Suppressor macrophage treated with lipopolysaccharide for 1 hour (primary cell): ENCODE data around the gene PLAC1.

Experiments
- DNase-seq, 3 donors: peaks; one replicate each; pipeline ENCODE4 v3.0.0-alpha.2; 2020 to 2022

The PLAC1 gene

DNA sequence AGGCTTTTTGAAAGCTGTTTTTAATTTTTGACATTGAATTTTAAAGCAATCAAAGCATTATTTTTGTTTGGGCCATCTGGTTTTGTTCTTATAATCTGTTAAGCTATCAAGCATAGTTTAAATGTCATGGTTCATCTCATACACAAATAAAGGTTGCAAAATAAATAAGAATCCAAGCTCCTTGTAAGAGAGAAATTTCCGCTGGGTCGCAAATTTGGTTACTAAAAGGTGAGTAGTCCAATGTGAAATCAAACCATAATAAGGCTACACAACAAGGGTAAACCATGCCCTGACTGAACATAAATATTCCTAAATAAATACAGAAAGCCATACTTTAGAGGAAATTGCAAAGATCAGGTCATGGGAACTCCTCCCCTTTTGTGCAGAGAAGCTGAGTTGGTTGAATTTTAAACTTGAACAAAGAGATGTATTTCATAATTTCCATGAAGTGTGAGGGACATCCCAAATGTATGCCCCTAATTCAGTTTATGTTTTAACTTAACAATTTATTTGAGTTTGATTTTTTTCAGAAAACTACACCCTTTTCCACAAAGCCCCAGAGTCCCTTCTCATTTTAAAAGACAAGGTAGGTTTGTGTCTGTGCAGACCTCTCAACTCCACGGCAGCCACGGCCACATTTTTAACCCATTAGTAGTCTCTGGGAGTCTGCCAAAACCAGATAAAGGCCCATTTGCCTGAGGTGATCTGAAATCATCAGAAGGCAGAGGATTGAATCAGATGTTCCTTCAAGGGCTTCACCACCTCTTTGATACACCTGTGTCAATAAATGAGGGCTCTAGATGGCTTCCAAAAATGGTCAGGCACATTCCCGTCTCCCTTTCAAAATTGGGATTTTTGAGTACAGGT, 85.2 kb downstream of the PLAC1 start:
- DNase-seq = no peak

DNA sequence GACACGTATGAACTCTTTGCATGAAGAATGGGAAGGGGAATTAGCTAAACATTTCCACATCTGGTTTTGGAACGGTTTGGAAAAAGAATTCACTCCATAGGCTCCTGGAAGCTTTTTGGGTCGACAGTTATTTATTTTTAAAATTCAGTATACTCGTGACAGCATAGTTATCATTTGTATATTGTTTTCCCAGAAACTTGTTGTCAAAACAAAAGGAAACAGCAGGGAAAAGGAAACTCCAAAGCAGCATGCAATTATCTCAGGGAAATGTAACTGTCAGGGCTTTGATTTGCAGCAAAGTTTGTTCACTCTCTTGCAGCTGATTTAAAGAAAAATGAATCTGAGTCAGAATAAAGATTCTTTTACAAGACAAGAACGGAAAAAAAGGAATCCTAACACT, 86.5 kb downstream of the PLAC1 start:
- no peak for DNase-seq

DNA sequence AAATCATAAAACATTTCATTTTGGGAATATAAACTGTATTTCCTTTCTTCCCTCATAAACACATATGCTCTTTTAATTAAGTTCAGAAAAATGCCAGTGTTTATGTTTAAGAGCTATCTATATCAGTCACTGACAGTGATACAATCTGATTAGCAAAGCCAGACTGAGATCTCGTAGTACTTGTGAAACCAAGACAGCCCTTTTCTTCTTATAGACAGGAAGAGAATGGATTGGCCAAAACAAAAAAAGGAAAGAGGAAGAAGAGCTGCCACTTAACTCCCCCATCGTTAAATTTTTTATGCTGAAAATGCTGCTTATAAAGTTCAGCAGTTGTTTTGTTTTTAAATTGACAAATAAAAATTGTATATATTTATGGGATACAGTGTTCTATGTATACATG, 87.4 kb downstream of the PLAC1 start:
- peak; percentile 7 to 50 (median 32) for DNase-seq

DNA sequence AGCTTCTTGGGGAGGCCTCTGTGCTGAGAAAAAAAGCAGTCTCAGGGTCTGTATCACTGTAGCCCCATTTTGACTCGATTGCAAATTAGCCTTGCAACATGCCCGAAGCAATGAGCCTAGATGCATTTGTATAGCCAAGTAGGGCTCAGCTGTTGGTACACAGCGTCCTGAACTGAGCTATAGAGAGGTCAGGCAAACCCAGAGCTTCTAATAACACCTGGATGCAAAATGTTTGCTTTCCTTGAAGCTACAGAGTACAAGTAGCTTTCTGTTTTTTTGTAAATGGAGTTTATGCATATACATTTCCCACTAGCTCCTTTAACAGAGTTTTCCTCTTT, 87.8 kb downstream of the PLAC1 start:
- no peak for DNase-seq

DNA sequence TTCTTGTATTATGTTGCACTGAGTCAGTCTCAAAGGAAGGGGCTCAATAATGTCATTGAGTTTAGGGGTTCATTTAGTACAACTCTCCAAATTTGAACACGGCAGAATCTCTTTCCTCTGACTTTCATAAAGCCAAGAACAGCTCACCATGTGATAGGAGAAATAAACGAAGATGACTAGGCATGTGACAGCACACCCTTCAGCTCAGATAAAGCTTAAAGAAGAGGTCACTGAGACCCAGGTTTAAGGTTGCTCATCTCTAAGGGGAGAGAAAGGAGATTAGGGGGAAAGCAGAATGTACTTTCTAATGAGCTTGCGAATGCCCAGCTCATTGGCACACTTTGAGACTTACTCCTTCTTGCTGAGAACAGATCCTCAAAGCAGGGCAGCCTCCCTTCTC, 89.0 kb downstream of the PLAC1 start:
- no peak for DNase-seq

DNA sequence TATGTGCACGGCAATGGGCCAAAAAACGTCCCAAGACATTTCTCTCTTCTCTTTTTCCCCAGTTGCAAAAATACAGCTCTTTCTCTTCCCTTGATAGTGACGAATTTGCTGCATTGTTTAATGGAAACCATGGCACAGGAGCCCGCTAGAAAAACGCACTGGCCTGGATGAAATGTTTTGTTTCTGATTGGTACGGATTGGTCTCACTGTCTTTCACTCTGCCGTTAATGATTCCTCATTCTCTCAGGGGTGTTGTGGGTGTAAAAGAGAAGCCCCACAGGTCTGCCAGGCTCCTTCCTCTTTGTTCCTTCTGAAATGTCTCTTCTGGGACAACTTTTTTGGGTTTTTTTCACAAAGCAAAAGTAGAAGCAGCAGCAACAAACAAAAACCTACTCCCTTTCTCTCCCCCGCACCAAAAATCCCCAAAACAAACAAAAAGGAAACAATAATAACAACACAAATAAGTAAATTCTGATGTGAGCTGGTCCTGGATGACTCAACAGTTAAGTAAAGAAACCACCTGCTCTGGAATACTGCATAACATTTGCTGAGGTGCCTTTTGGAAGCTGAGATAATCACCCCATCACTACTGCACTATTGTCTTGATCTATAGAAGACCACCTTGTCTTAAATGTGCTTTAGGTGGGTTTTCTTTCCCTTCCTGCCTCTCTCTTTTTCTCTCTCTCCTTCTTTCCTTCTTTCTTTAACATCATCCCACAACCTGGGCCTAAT, 89.8 kb downstream of the PLAC1 start:
- DNase-seq = peak; percentile 17 to 32 (median 20)

DNA sequence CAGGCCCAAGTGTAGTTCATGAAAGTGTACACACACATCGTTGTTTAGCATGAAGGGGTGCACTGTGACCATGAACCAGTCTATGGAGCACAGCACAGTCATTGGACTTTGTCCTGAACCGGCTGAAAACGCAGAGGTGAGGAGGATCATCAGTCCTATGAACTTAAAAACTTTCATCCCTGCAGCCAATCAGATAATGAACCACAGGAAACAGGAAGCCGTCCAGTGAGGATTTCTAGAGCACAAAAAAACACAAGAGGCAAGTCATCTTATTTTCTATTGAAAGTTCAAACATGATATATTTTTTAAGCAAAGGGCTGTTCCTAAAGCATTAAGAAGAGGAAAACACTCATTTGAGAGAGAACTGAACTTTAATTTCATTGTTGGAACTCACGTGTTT, 91.8 kb downstream of the PLAC1 start:
- no peak for DNase-seq

DNA sequence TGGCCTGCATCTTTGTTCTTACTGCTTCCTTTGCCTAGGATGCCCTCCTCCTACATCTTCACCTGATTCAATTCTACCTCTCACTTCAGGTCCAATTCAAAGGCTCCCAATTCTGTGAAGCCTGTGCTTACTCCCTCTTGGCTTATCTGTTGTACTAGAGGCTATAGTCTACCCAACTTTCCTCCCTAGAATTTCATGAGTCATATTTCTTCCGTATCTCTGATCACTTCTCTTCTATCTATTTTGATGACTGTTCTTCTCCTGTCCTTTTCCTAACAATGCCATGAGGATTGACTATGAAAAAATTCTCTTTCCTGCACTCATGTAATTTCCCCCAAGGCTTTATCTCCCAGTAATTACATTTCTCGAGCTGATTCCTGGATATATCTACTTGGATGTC, 96.3 kb downstream of the PLAC1 start:
- DNase-seq = no peak

DNA sequence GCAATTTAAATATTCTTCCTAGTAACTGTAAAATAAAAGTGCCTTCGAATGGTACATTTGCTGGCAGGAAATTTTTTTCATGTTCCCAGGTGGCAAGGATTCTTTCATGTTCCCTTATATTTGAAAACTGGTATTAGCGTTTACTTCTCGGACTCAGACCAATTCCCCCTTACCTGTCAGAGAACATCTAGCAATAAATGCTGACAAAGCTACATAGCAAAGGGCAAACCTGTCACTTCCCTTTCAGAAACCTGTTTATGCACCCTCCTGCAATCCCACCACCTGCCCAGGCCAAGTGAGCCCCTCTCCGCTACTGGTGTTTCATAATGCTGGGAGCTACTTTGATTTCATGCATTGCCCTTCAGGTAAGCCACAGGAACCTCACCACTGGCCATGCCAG, 100.1 kb downstream of the PLAC1 start:
- DNase-seq = no peak

DNA sequence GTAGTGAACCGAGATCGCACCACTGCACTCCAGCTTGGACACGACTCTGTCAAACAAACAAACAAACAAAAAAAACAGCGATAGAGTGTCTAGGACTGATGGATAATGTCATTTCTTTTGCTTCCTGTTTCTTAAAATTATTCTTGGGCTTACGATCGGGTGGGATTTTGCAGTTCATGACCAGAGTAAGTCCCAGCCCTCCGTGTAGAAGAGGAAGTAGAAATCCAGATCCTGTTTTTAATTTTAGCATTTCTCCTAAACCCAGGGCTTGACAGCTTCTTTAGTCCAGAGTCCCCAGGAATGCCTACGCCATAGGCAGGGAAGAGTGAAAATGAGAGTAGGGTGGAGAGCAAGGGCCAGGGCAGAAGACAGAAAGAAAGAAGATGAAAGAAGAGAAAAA, 104.0 kb downstream of the PLAC1 start:
- peak; percentile 19 to 61 (median 41) for DNase-seq

DNA sequence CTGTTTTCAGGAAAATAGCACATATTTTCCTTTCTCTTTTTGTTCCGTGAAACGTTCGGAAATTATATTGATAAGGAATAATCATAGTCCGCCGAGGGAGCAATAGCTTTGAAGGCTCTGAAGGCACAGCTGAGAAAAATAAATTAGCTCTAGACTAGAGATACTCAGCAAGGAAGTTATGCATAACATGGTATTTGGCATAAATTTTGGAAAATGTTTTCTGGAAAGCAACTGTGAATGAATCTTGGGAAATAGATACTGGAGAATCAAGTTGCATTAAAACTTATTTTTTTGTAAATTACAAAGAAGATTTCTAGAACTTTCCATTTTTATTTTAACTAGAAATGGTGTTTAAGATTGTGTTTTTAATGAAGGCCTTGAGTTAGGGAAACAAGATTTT, 105.9 kb downstream of the PLAC1 start:
- DNase-seq = no peak

DNA sequence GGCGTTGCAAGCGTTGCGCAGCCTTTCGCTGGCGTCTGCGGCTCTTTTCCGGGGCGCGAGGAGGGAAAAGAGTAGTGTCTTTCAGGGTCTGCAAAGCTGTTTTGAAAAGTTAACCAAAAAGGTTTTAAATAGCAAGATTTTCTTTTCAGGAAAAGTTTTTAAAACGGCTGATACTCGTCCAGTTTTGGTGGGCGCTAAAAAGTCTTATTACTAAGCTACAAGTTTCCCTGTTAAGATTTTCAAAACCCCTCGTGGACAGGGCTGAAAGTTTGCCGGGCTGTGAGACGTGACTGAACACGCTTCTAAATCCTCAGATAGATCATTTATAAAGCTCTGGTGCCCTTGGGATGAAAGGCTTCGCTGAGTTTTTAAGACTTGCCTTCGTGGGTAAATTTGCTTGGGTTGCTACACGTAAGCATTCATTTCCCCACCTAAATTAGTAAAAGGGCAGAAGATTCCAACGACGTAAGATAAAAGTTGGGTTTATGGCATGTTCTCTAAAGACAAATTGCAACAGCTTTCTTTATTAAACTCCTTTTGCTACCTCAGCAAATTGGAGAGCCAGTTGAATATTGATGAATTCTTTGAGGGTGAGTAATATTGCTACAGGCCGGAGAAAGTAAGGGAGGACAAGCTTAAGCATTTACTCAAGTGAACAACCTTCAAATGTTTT, 106.8 kb downstream of the PLAC1 start:
- no peak for DNase-seq

DNA sequence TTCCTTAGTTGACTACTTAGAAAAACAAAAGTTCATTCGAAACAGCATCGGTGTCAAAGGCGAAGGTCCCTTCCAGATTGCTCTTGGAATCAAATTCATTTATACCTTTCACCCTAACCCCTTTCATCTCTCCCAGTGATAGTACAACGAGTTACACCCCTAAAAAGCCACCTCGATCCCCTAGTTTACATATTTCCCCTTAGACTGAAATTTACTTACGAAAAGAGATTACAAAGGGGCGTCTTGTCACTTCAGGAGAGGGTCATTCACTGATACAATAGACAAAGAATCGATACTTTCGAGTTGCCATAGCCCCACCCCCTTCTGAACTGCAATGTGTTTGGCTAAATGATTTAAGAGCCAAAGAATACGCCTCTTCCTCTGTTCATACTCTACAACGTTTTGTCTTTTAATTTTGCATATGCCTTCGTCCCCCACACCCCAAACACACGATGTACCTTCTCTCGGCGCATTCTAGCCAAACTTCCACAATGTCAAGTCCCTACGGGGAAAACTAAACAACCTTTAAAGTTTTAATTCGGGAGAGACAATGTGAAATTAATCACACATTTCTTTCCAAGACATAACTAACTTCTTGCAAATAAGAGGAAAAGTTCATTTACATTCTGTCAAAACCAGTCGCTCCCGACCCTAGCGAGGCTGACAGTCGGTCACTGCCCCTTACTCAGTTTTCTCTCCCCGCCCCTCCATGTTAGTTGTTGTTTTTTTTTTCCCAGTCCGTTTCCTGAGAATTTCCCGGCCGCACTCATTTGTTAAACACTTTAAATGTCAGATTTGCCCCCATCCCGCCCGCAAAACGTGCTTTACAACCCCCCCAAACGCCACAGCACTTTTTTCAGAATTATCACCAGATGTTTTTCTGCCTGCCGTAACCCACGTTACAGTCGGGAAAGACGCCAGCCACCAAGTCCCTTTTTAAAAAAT, 109.7 kb downstream of the PLAC1 start:
- DNase-seq = peak in 1 of 3 donors; percentile 12

DNA sequence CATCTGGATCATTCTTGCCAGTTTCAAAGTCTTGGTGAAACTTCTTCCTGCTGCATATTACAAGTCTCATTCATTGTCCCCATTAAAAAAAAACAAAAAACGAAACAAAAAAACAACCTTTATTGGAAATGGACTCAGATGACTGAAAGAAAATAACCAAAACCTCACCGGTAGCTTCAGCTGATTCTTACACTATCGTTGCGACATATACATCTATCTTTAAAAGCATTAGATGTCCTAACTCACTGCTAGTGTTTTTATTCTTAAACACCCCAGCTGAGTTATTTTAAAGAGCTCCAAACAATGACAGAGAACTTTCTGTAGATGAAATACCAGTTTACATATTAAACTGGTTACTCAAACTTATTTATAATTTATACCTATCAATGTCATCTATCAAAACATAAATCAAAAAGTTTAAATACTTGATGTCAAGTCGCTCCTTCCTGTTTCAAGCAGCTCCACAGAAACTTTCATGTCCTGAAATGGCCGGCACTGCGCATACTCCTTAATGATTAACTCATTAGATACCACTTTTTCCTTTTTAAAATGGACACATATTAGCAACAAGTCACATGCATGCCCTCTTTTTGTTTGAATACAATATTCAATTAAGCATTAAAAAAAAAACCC, 111.1 kb downstream of the PLAC1 start:
- peak in 2 of 3 donors; percentile 20 to 32 for DNase-seq

DNA sequence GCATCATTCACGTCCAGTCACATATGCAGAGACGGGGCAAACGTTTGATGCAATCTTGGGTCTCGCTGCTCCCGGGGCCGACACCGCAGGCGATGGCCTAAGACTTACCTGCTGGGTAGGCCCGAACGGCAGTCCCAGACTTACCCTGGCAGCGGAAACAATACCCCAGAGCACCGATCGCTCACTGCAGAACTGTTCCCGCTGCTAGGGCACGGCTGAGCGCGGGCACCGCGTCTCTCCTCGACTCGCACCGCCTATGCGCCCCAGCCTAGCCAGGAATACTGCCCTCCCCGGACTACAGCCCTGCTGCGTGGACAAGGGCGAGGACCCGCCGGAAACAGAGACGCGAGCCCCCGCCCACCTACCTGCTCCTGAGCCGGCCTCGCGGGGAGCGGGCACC, 112.1 kb downstream of the PLAC1 start:
- DNase-seq = no peak

DNA sequence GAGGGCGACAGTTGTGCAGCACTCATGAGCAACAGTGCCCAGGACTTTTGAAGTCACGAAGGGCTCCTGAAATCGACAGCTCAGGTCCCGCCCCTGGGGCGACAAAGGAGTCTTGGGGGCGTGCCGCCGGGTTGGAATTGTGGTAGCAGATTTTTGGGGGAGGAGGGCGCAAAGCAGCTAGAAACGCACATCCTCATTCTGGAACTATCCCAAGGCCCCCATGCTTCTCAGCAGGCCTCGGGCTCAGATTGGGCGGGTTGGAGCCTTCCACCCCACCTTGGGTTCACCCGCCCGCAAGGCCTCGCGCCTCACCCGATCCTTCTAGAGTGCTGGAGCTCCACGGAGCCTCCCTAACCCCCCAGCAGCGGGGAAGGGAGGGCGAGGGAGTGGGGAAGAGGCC, 112.8 kb downstream of the PLAC1 start:
- no peak for DNase-seq

DNA sequence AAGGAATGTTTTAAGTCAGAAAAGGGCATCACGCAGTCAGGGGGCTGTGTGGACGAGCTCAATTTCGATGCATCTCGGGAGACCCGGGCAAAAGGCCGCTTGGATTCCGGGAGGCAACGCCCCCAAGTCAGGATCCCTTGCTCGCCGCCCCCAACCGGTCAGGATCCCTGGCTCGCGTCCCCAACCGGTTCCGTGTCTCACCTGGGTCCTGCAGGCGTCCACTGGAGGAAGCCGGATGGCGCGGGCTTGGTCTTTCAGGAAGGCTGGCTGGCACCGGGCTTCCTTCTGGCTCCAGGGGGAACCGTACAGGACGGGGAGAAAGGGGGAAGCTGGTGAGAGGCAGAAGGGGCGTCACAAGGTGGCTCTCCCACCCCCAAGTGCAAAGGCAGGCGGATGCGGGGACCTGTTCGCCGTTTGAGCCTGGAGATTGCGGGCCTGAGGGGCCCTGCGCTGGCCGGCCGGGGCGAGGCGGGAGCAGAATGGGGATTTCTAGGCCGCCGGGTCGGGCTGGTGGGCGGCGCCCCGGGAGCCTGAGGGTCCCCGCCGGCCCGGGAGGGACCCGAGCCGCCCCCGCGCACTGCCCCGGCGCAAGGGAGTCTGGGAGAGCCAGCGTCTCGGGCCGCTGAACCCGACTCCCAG, 113.6 kb downstream of the PLAC1 start:
- no peak for DNase-seq

DNA sequence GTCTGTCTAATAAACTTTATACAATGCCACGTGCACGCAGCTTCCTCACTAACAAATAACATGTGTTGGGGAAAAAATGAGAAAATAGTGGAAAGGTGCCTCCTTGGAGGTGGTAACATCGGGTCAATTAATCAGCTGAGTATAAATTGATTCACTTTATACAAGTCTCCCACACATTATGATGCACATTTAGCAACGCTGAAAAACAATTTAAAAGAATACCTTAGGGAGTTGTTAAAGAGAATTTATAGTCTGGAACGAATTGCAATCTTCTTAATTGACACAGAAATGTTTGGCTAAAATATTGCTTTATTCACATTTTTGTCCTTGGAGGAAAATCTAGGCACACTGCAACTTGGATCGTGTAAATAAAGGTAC, 114.1 kb downstream of the PLAC1 start:
- no peak for DNase-seq

DNA sequence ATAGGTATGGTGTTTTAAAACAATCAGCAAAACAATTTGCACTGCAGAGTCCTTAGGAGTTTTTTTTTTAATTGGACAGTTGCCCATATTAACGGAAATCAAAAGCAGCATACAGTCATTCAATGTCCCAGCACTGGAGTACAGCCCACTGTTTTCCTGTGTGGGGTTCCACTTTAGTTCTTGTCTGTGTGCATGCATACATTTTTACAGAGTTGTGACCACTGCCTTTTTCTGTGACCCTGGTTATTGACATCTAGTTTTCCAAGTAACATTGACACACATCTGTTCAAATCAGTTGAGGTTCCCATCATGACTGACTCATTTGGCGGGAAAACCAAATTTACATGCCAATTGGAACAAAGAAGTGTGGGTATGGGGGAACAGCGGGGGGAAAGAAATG, 115.0 kb downstream of the PLAC1 start:
- DNase-seq = no peak

DNA sequence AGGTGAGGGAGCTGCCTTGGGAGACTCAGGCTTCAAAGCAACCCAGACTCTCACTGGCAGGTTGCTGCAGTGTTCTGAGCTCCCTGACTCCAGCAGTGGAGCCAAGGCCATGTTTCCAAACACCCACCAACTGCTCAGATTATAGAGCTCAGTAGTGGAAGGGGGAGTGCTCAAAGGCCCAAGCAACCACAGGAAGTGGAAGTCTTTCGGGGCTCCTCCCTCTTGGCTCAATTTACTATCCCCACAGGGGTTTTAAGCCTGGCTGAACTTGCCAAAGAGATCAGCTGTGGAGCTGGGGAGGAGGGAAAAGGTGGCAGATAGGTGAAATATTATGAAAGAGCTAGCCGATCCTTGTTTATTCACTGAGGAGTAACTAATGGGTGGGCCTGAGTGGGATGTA, 115.8 kb downstream of the PLAC1 start:
- DNase-seq = no peak

DNA sequence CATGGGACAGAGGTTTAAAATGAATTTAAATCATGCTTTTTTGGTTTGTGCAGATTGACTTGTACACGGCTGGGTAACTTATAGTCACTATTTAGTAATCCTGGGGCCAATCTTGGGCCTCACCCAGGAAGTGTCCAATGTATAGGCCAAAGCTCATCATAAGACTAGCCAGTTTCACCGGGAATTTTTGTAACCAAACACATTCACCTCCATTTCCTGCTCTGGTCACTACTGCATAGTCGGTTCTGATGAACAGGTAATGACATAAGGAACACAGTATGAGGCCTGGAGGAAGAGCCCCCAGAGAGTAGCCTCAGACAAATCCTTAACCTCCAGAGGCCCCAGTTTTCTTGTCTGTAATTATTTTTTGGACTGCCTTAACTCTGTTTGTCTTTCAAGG, 116.4 kb downstream of the PLAC1 start:
- no peak for DNase-seq

DNA sequence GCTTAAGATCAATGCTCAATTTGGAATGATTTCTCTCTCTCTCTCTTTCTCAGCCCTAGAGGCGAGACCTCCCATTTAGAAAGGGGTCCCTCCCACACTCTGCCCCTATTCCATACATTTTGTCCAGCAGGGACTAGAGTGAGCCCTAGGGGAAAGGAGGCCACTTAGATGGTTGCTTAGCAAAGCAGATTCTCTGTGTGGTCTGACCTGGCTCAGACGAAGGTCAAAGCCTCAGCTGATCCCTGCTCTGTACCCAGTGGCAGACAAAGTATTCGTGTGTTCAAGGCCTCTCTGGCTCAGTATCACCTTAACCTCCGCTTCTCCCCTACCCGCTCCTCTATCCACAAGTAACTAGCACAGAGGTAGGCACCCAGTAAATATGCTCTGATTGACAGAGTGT, 120.0 kb downstream of the PLAC1 start:
- DNase-seq = no peak
